ENCODE data around the gene OR3A2.
"Not testable (repeated sequence)": the region's sequence is repeated elsewhere in the genome, so short reads cannot be mapped to it uniquely, and the experiment has no call there.

Gene OR3A2

GRCh38 chr17:3385869-3386816, at the start of gene OR3A2:
TSS of gene OR3A2 (minus strand) at chr17:3386308.
- peak within 1 kb of the TSS; percentile 44 for H3K27ac Mint-ChIP-seq
- H3K27me3 Mint-ChIP-seq: peaks cover 29% of the 10 kb centered on the region
- peak; percentile 36 for DNase-seq
- H3K4me3 Mint-ChIP-seq: peak within 1 kb of the TSS; percentile 80
- H3K9me3 Mint-ChIP-seq: peaks cover 4% of the 10 kb centered on the region
- peaks cover 2% of the 10 kb centered on the region for H3K4me1 Mint-ChIP-seq
- peaks cover 1% of the 10 kb centered on the region for H3K36me3 Mint-ChIP-seq (ENCODE audit: low read depth)
- ATAC-seq: peak; percentile 92

- H3K36me3 Mint-ChIP-seq (ENCODE audit: low read depth): no peaks in the 10 kb centered on the region
- H3K4me1 Mint-ChIP-seq: no peaks in the 10 kb centered on the region
- no peak for ATAC-seq
- DNase-seq: no peak
- H3K27ac Mint-ChIP-seq: no peak within 1 kb of the TSS
- no peak within 1 kb of the TSS for H3K4me3 Mint-ChIP-seq
- no peaks in the 10 kb centered on the region for H3K9me3 Mint-ChIP-seq
- H3K27me3 Mint-ChIP-seq: peaks cover 14% of the 10 kb centered on the region
These were observed 47.6 kb upstream of the OR3A2 start, which contains the start of gene OR1E2 for GRCh38 chr17:3433741-3434140. TSS of gene OR1E2 (minus strand) at chr17:3433841. CDS start at chr17:3433841, 0 bp downstream.

- DNase-seq: peak; percentile 22
- H3K36me3 Mint-ChIP-seq (ENCODE audit: low read depth); ATAC-seq; H3K27ac Mint-ChIP-seq; H3K4me1 Mint-ChIP-seq; H3K4me3 Mint-ChIP-seq; H3K9me3 Mint-ChIP-seq: not testable (repeated sequence)
- peaks cover 14% of the 10 kb centered on the region for H3K27me3 Mint-ChIP-seq
These were observed 47.1 kb upstream of the OR3A2 start for GRCh38 chr17:3433215-3433614.

DNA sequence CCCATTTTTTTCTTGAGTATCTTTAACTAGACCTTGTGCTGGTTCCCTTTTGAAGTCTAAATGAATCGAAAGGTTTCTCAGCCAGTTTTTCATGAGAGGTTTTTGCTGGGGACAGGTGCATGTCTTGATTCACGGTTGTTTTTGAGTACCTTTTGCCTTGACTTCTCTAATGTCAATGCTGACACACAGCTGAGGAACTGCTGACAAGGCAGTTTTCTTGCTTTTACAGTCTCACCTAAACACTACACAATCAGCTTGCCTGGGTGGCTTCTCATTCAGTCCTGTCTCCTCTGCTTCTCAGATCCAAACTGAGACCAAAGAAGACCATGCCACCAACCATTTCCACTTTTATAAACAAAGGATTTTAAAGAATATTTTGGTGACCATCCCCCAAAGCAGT, 32.1 kb upstream of the OR3A2 start:
- Mint-ChIP-seq H3K4me1 (no peaks in the 10 kb centered on the region), H3K27me3 (peaks cover 21% of the 10 kb centered on the region), H3K27ac (no peak overlapping the region), H3K9me3 (no peaks in the 10 kb centered on the region), H3K4me3 (no peak overlapping the region), H3K36me3 (ENCODE audit: low read depth) (no peaks in the 10 kb centered on the region)
- no peak for ATAC-seq
- no peak for DNase-seq

GRCh38 chr17:3415610-3416009, 29.5 kb upstream of the OR3A2 start:
- Mint-ChIP-seq H3K27me3 (peaks cover 24% of the 10 kb centered on the region), H3K4me1 (no peaks in the 10 kb centered on the region), H3K36me3 (ENCODE audit: low read depth) (no peaks in the 10 kb centered on the region), H3K4me3 (no peak overlapping the region), H3K9me3 (no peaks in the 10 kb centered on the region), H3K27ac (no peak overlapping the region)
- DNase-seq (no peak), ATAC-seq (no peak)

DNA sequence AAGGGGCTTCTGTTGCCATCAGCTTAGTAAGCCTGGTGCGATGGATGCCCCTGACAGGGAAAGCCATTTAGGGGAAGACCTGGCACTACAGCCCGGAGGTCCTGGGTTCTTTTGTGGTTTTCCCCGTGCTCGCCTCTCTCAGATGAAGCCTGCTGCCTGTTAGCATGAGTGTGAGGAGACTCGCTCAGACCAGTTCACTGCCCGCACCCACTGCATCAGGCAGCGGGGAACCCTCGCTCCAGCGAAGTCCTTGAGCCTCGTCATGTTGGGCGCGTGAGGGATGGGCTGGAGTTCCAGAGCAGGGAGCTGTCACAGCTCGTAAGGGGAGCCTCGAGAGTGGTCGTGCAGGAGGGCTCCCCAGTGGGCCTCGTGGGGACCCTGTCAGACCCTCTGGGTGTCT, 26.1 kb upstream of the OR3A2 start:
- DNase-seq, ATAC-seq: not testable (repeated sequence)
- peaks cover 33% of the 10 kb centered on the region for H3K27me3 Mint-ChIP-seq

GRCh38 chr17:3411070-3411469, 25.0 kb upstream of the OR3A2 start, which contains the start of gene OR3A3:
TSS of gene OR3A3 (plus strand) at chr17:3411370.
- Mint-ChIP-seq H3K4me3 (no peak within 1 kb of the TSS), H3K27me3 (peaks cover 30% of the 10 kb centered on the region), H3K4me1 (no peaks in the 10 kb centered on the region), H3K9me3 (peaks cover 15% of the 10 kb centered on the region), H3K27ac (no peak within 1 kb of the TSS), H3K36me3 (ENCODE audit: low read depth) (peaks cover 3% of the 10 kb centered on the region)
- no peak for ATAC-seq
- no peak for DNase-seq

More for the DNA sequence above, 26.1 kb upstream of the OR3A2 start:
- H3K27ac Mint-ChIP-seq; H3K4me3 Mint-ChIP-seq; H3K36me3 Mint-ChIP-seq (ENCODE audit: low read depth); H3K4me1 Mint-ChIP-seq: not testable (repeated sequence)
- peaks cover 15% of the 10 kb centered on the region for H3K9me3 Mint-ChIP-seq

GRCh38 chr17:3403856-3404255, 17.7 kb upstream of the OR3A2 start:
- ATAC-seq; H3K36me3 Mint-ChIP-seq (ENCODE audit: low read depth); H3K27me3 Mint-ChIP-seq; H3K4me3 Mint-ChIP-seq; DNase-seq; H3K27ac Mint-ChIP-seq; H3K4me1 Mint-ChIP-seq: not testable (repeated sequence)
- peaks cover 13% of the 10 kb centered on the region for H3K9me3 Mint-ChIP-seq

GRCh38 chr17:3401786-3402185, 15.7 kb upstream of the OR3A2 start:
- no peak for ATAC-seq
- H3K4me1 Mint-ChIP-seq: no peaks in the 10 kb centered on the region
- H3K27me3 Mint-ChIP-seq: no peaks in the 10 kb centered on the region
- H3K36me3 Mint-ChIP-seq (ENCODE audit: low read depth): no peaks in the 10 kb centered on the region
- no peak for DNase-seq
- no peak overlapping the region for H3K27ac Mint-ChIP-seq
- no peaks in the 10 kb centered on the region for H3K9me3 Mint-ChIP-seq
- H3K4me3 Mint-ChIP-seq: no peak overlapping the region

DNA sequence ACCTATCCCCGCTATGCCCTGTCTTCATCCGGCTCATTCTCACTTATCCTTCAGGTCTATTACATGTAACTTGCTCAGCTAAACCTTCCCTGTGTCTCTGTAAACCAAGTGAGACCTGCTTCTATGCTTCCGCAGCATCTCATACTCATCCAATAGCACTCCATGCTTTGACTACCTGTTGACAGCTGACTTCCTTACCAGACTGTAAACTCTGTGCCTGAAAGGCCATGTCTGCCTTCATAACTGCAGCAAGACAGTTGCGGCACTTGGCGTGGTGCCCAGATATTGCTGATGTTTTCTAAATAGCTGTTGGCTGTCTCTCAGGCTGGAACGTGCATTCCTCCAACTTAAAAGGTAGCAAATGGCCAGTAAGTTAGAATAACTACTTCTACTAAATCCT, 13.9 kb upstream of the OR3A2 start:
- no peak for ATAC-seq
- no peak for DNase-seq
- H3K4me3 Mint-ChIP-seq: no peak overlapping the region
- H3K27me3 Mint-ChIP-seq: peaks cover 5% of the 10 kb centered on the region
- no peak overlapping the region for H3K27ac Mint-ChIP-seq
- H3K9me3 Mint-ChIP-seq: no peaks in the 10 kb centered on the region
- H3K4me1 Mint-ChIP-seq: no peaks in the 10 kb centered on the region
- no peaks in the 10 kb centered on the region for H3K36me3 Mint-ChIP-seq (ENCODE audit: low read depth)

GRCh38 chr17:3398310-3398709, 12.2 kb upstream of the OR3A2 start, which contains the start of gene OR1E1:
TSS of gene OR1E1 (minus strand) at chr17:3398410. CDS start at chr17:3398410, 0 bp downstream.
- ATAC-seq: no peak

DNA sequence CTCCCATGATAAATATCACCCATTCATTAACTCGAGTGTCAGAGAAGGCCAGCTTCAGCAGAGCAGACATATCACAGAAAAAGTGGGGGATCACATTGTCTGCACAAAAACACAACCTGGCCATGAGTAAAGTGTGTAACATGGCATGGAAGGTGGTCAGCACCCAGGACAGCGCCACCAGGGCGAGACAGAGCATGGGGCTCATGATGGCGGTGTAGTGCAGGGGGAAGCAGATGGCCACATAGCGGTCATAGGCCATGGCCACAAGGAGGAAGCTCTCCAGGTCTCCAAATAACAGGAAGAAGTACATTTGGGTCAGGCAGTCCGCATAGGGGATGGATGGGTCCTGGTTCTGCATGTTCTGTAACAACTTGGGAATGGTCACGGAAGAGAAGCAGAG, 11.7 kb upstream of the OR3A2 start:
- H3K4me1 Mint-ChIP-seq; H3K27ac Mint-ChIP-seq; DNase-seq; H3K9me3 Mint-ChIP-seq; ATAC-seq; H3K27me3 Mint-ChIP-seq; H3K4me3 Mint-ChIP-seq; H3K36me3 Mint-ChIP-seq (ENCODE audit: low read depth): not testable (repeated sequence)

More at GRCh38 chr17:3398310-3398709, 12.2 kb upstream of the OR3A2 start, which contains the start of gene OR1E1:
- Mint-ChIP-seq H3K4me3 (no peak within 1 kb of the TSS), H3K36me3 (ENCODE audit: low read depth) (no peaks in the 10 kb centered on the region), H3K27ac (no peak within 1 kb of the TSS), H3K4me1 (no peaks in the 10 kb centered on the region), H3K27me3 (peaks cover 9% of the 10 kb centered on the region), H3K9me3 (no peaks in the 10 kb centered on the region)
- DNase-seq: no peak

GRCh38 chr17:3389791-3390190, 3.7 kb upstream of the OR3A2 start:
- DNase-seq (no peak), ATAC-seq (no peak)
- Mint-ChIP-seq H3K27ac (no peak overlapping the region), H3K27me3 (peaks cover 33% of the 10 kb centered on the region), H3K4me1 (peaks cover 2% of the 10 kb centered on the region), H3K9me3 (peaks cover 18% of the 10 kb centered on the region), H3K4me3 (no peak overlapping the region), H3K36me3 (ENCODE audit: low read depth) (no peaks in the 10 kb centered on the region)

- Mint-ChIP-seq H3K9me3 (peaks cover 3% of the 10 kb centered on the region), H3K27me3 (peaks cover 27% of the 10 kb centered on the region), H3K4me1 (peaks cover 2% of the 10 kb centered on the region)
These were observed 4.2 kb downstream of the OR3A2 start for GRCh38 chr17:3381957-3382356.

DNA sequence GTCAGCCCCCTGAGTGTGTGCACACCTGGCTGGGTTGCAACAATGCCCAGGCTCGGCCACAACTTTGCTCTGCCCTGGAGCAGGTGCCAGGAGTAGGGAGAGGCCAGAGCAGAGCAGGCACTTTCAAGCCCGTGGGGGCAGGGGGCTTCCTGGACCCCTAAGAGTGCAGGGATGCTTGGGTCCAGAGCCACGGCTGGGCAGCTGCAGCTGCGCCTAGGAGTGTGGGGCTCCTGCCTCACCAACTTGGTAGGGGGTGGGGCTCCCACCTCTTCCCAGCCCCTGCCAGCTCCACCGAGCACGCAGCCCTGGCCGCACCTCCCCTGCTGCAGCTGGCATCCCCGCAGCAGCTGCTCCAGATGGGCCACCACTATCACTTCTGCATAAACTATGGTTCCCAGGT, 7.8 kb downstream of the OR3A2 start:
- ATAC-seq (no peak), DNase-seq (no peak)
- H3K4me1 Mint-ChIP-seq: no peaks in the 10 kb centered on the region
- H3K27me3 Mint-ChIP-seq: peaks cover 9% of the 10 kb centered on the region
- H3K9me3 Mint-ChIP-seq: peaks cover 16% of the 10 kb centered on the region
- H3K36me3 Mint-ChIP-seq (ENCODE audit: low read depth): peaks cover 13% of the 10 kb centered on the region
- no peak overlapping the region for H3K27ac Mint-ChIP-seq
- no peak overlapping the region for H3K4me3 Mint-ChIP-seq

More at GRCh38 chr17:3381957-3382356, 4.2 kb downstream of the OR3A2 start:
- no peak overlapping the region for H3K4me3 Mint-ChIP-seq
- H3K27ac Mint-ChIP-seq: no peak overlapping the region
- peaks cover 7% of the 10 kb centered on the region for H3K36me3 Mint-ChIP-seq (ENCODE audit: low read depth)
- ATAC-seq (no peak), DNase-seq (no peak)
